Raji (cell line): Measurements from ENCODE around the gene VPS45.
A peak's percentile ranks its signal among the peaks of the same experiment; 100 is the strongest.

Source experiments
- POLR2A ChIP-seq: IDR thresholded peaks from 2 replicates; pipeline ENCODE4 v1.6.1; 2011; ENCODE audit warnings: low read depth, low read length, control low read depth; ENCODE audit not compliant: insufficient read depth

VPS45 gene

DNA sequence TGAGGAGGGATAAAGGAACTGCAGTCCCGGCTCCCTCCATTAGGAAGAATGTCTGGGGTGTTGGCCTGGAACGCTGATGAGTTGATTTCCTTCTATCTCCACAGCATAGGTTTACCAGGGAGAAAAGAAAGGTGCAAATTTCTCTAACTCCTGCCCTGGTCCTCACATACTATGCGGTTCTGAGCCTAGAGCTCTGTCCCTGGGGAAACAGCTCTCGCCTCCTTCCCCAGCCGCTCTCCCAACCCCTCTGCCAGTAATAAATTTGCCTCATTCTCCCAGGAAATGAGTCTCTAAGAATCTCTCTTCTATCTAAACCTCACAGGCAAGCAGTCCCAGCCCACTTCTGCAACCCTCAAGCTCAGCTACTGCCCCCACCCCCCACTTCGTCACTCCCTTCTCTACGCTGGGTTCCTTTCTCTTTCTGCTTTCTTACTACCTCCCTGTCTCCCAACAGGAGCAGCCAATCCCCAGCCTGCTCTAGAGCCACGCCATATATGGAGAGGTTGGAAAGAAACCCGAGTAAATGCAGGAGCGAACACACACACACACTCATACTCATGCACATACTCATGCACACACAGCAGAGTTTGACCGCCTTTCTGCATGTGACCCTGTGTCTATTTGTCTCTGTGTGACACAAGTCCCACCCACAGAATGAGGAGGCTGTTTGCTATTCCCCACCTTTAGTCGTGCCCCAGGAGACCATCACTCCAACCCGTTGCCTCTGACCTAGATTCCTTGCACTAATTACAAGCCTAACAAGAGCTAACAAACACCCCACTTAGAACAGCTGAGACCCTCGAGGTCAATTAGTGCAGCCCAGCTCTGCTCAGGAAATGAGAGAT lies 95.5 kb downstream of the VPS45 start:
- TF ChIP-seq POLR2A = 0 out of 2 replicates have a peak, but pooled peaks have one; percentile 23

DNA sequence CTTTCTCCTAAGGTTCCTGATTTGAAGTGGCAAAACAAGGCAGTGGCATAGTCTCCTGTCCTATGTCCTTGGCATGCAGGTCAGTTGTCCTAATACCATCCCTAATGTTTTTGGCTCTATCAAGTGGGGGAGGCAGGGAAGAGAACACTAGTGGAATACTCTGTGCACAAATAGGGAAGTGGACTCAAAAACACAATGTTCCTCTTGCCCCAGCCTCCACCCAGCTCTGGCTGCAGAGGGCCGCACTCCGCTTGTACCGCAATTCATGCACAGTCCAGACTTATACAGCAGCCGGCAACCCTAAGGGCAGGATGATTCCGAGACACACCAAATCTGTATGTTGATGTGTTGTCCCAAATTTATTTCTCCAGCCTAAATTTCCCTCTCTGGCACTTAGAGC lies 96.6 kb downstream of the VPS45 start:
- TF ChIP-seq POLR2A = no peak

DNA sequence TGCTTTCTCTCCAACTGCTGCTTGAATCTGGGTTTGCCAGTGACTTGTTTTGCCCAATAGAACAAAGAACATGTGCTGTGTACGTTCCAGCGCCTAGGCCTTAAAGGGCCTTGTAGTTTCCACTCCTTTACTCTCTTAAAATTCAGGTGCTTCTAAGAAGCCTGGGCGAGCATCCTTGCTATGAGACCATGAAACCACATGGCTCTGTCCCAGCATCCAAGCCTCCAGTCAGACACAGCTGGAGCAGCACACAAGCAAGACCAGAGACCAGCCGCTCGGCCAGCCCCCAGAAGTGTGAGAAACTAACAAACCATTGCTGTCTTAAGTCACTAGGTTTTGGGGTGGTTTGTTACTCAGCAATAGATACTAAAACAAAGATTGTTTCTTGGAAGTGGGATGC lies 97.2 kb downstream of the VPS45 start:
- TF ChIP-seq POLR2A = no peak

- TF ChIP-seq POLR2A = no peak
These were observed 98.3 kb downstream of the VPS45 start for GRCh38 chr1:150165622-150166612.

GRCh38 chr1:150168960-150169601 lies 101.5 kb downstream of the VPS45 start:
- no peak for TF ChIP-seq POLR2A

- TF ChIP-seq POLR2A = no peak
These were observed 104.2 kb downstream of the VPS45 start for GRCh38 chr1:150171801-150172200.

DNA sequence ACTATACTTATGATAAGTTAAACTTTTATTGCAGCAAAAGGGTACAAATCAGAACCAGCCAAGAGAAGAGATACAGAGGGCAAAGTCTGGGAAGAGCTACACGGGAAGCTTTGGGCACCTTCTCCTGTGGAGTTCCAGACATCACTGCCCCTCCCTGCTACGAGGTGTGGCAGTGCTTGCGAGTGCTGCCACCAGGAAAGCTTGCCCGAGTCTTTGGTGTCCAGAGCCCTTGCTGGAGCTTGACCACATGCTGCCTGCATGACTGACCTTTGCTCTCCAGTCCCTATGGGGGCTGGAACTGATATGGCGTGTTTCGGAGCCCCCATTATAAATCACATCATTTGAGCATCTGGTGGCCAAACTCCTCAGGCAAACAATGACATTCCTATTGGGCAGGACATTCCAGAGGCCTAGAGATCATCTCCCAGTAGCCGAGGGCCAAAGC lies 105.6 kb downstream of the VPS45 start:
- no peak for TF ChIP-seq POLR2A

GRCh38 chr1:150176593-150176992 lies 109.0 kb downstream of the VPS45 start:
- TF ChIP-seq POLR2A = no peak

DNA sequence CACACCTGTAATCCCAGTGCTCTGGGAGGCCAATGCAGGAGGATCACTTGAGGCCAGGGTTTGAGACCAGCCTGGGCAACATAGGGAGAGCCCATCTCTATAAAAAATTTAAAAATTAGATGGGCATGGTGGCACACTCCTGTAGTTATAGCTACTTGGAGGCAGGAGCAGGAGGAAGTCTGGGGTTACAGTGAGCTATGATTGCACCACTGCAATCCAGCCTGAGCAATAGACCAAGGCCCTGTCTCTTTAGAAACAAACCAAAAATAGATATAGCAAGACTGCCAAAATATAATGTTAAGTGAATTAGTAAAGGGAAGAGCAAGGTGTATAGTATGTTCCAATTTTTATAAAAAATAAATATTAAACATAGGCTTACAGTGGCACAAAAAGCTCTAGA lies 111.0 kb downstream of the VPS45 start:
- TF ChIP-seq POLR2A = no peak

DNA sequence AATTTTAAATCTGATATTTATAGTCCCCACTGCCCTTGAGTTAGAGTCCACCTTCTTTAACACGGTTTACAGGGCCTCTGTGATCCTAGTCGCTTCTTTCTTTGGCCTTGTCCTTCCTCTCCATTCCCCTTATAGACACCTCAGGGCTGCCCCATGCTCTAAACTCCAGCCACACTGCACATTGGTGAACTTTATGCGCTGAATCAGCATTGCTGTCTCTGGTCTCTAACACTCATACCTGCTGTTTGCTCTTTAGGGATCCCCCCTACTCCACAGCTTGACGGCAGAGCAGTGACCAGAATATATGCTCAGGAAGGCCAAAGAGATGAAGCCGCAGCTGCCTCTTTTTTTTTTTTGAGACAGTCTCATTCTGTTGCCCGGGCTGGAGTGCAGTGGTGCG lies 112.3 kb downstream of the VPS45 start:
- no peak for TF ChIP-seq POLR2A

DNA sequence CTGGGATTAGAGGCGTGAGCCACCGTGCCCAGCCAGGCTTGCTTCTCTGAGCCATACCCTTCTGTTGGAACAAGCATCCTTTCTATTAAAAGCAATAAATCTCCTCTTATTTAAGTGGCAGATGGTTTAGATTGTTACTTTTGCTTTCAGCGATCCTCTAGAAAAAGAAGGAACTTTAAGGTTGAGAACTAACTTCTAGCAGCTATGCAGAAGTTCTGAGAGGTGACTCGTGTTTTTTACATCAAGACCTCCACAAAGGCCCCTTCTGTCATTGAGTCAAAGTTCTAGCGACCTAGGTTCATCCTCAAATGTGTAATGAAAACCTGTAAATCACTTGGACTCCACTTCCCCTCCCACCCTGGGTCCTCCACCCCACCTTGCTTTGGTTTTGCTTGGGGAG lies 112.9 kb downstream of the VPS45 start:
- TF ChIP-seq POLR2A = no peak

- no peak for TF ChIP-seq POLR2A
These were observed 114.7 kb downstream of the VPS45 start for GRCh38 chr1:150182247-150182646.

- no peak for TF ChIP-seq POLR2A
These were observed 115.5 kb downstream of the VPS45 start for GRCh38 chr1:150183061-150183460.

GRCh38 chr1:150185481-150185880 lies 117.9 kb downstream of the VPS45 start:
- no peak for TF ChIP-seq POLR2A

GRCh38 chr1:150186789-150187559 lies 119.4 kb downstream of the VPS45 start:
- TF ChIP-seq POLR2A = no peak

GRCh38 chr1:150187560-150187931 lies 120.0 kb downstream of the VPS45 start:
- no peak for TF ChIP-seq POLR2A
